ENCODE data around the gene NUDT19.

- TF ChIP-seq EZH2 (IDR thresholded peaks at IDR 0.05; ENCODE audit: low read depth) (no peak), CTCF (conservative IDR thresholded peaks at IDR 0.05) (no peak)
Measured at GRCh38 chr19:32686847-32687475, 4.7 kb upstream of the NUDT19 start.
